Astrocyte of the spinal cord (primary cell): Measurements from ENCODE around the gene DYDC2.

Source experiments
- DNase-seq: peaks from one replicate; pipeline ENCODE4 v3.0.0; 2011; ENCODE audit warnings: low read depth, low spot score
- H3K4me3 ChIP-seq: 2 replicates; pipeline ENCODE4 v1.5.1; 2011; ENCODE audit warnings: low read depth, mild to moderate bottlenecking, low read length, moderate library complexity
- CTCF ChIP-seq: IDR thresholded peaks from 2 replicates; pipeline ENCODE4 v1.5.1; 2012; ENCODE audit warnings: low read depth, mild to moderate bottlenecking, low read length, inconsistent platforms
- in situ Hi-C: cut with HindIII; loops from 2 replicates; pipeline ENCODE4 v1.10.0; 2017; ENCODE audit warnings: low sequenced_read_pairs

DYDC2 gene

GRCh38 chr10:80405035-80405434 is 48.5 kb downstream of the DYDC2 start:
- no peak for TF ChIP-seq CTCF
- H3K4me3 ChIP-seq: no peak overlapping the region
- in situ Hi-C loops: no loop called here
- no peak for DNase-seq

- no peak for TF ChIP-seq CTCF
- DNase-seq: peak; percentile 56
- in situ Hi-C loops: no loop called here
- no peak overlapping the region for H3K4me3 ChIP-seq
Measured at GRCh38 chr10:80405626-80406025, 49.0 kb downstream of the DYDC2 start.

GRCh38 chr10:80406204-80406603 is 49.6 kb downstream of the DYDC2 start:
- H3K4me3 ChIP-seq: no peak overlapping the region
- TF ChIP-seq CTCF: no peak
- in situ Hi-C loops: no loop called here
- DNase-seq: no peak

GRCh38 chr10:80407812-80408241 is 51.2 kb downstream of the DYDC2 start:
- TF ChIP-seq CTCF: no peak
- no peak for DNase-seq
- in situ Hi-C loops: no loop called here
- H3K4me3 ChIP-seq: peak overlapping the region; percentile 56

GRCh38 chr10:80408242-80409101 is 51.9 kb downstream of the DYDC2 start, which contains the start of gene PRXL2A:
Gene PRXL2A, plus strand, starts transcription at chr10:80408551. Its CDS starts 11,917 bp downstream, at chr10:80420468.
- peak within 1 kb of the TSS; percentile 56 for H3K4me3 ChIP-seq
- DNase-seq: peak; percentile 42
- in situ Hi-C loops: no loop called here
- no peak for TF ChIP-seq CTCF

- no peak for TF ChIP-seq CTCF
- H3K4me3 ChIP-seq: peak overlapping the region; percentile 56
- in situ Hi-C loops: no loop called here
- no peak for DNase-seq
Measured at GRCh38 chr10:80409121-80409520, 52.5 kb downstream of the DYDC2 start.
